Endothelial cell of umbilical vein (primary cell): Measurements from ENCODE around the gene DNM2. TPM values are rescaled to one million over a fixed set of nuclear protein-coding genes. Genes with fewer than 3 reads are reported as not detected.

ENCODE experiments used
- BruUV-seq: library from RNA; stranded (reverse); fragments of 400-500 nt; replicated peaks from 2 replicates; lab custom pipeline; 2021; lab: Mats Ljungman, UMichigan
- CTCF ChIA-PET: fragments of 300-600, 350-600 bp; sonication (Branson Sonifier 250); formaldehyde crosslinking; loops from one replicate; lab custom pipeline; 2021; ENCODE audit warnings: antibody characterized with exemption, inconsistent platforms; lab: Charles Lee
- POLR2A ChIA-PET: fragments of 300-600, 350-600 bp; sonication (Branson Sonifier 250); formaldehyde crosslinking; loops from one replicate; lab custom pipeline; 2021; ENCODE audit warnings: antibody characterized with exemption, inconsistent platforms; lab: Charles Lee
- DNase-seq: peaks from one replicate; pipeline ENCODE4 v3.0.0-alpha.2; 2011; ENCODE audit warnings: low read depth, low spot score
- FAIRE-seq: peaks from 2 replicates; lab custom pipeline; 2011; peaks lifted over from hg19 to GRCh38; lab: Jason Lieb, UNC
- H2AFZ ChIP-seq: 2 replicates; pipeline ENCODE4 v1.6.0; 2012; ENCODE audit warnings: low read depth, low read length, control low read depth, inconsistent platforms
- H3K27ac ChIP-seq: 2 replicates; pipeline ENCODE4 v1.5.1; 2011; ENCODE audit warnings: low read depth, mild to moderate bottlenecking, control low read depth, low read length, moderate library complexity; ENCODE audit not compliant: insufficient read depth
- H3K27me3 ChIP-seq, 2 experiments: 2 replicates each; pipeline versions ENCODE4 v1.6.0 to v1.6.1; 2011; ENCODE audit warnings: low read length in 2 of 2, mixed read lengths in 1 of 2; ENCODE audit not compliant: control insufficient read depth in 2 of 2, insufficient read depth in 2 of 2
- H3K36me3 ChIP-seq, 2 experiments: 2 replicates in 1 of 2; 3 replicates in 1 of 2; pipeline ENCODE4 v1.5.1; 2011; ENCODE audit warnings: low read length in 2 of 2, mild to moderate bottlenecking in 1 of 2, moderate library complexity in 1 of 2; ENCODE audit not compliant: control insufficient read depth in 2 of 2, insufficient read depth in 2 of 2; ENCODE audit errors: extremely low read depth in 1 of 2
- H3K4me1 ChIP-seq: 3 replicates; pipeline ENCODE4 v1.5.1; 2011; ENCODE audit warnings: mild to moderate bottlenecking, low read length; ENCODE audit not compliant: control insufficient read depth, insufficient read depth; ENCODE audit errors: extremely low read depth
- H3K4me2 ChIP-seq: 2 replicates; pipeline ENCODE4 v1.6.1; 2011; ENCODE audit warnings: low read length, control low read depth, mixed read lengths; ENCODE audit not compliant: insufficient read depth
- H3K4me3 ChIP-seq, 3 experiments: fragments of 200-600 bp in 1 of 3; sonication (generic), shearing (Covaris generic) in 1 of 3; replicated peaks in 1 of 3; 2 replicates each; pipeline ENCODE4 v1.5.1; 2011 to 2016; ENCODE audit warnings: control low read depth in 3 of 3, low read length in 3 of 3, mild to moderate bottlenecking in 2 of 3, inconsistent platforms in 1 of 3, low read depth in 1 of 3, moderate library complexity in 1 of 3; ENCODE audit not compliant: insufficient read depth in 1 of 3
- H3K79me2 ChIP-seq: 2 replicates; pipeline ENCODE4 v1.6.0; 2012; ENCODE audit warnings: low read length, inconsistent platforms; ENCODE audit not compliant: control insufficient read depth, insufficient read depth
- H3K9ac ChIP-seq: replicated peaks from 2 replicates; pipeline ENCODE3; 2011; ENCODE audit warnings: low read length, control low read depth; ENCODE audit not compliant: insufficient read depth; ENCODE audit errors: extremely low read depth
- H3K9me1 ChIP-seq: replicated peaks from 3 replicates; pipeline ENCODE4 v1.6.0; 2011; ENCODE audit warnings: mild to moderate bottlenecking, low read length; ENCODE audit not compliant: control insufficient read depth, insufficient read depth; ENCODE audit errors: extremely low read depth
- H3K9me3 ChIP-seq: replicated peaks from 2 replicates; pipeline ENCODE4 v1.5.1; 2012; ENCODE audit warnings: low read length, inconsistent platforms; ENCODE audit not compliant: control insufficient read depth, insufficient read depth
- H4K20me1 ChIP-seq: replicated peaks from 2 replicates; pipeline ENCODE3; 2011; ENCODE audit warnings: mild to moderate bottlenecking, low read length; ENCODE audit not compliant: control insufficient read depth, insufficient read depth; ENCODE audit errors: extremely low read depth
- CTCF ChIP-seq, 2 donors: IDR thresholded peaks; 1 replicate in 1 of 2; 2 replicates in 1 of 2; pipeline ENCODE4 v1.5.1; 2011; ENCODE audit warnings: low read length in 2 of 2, mild to moderate bottlenecking in 2 of 2, moderate library complexity in 2 of 2, control low read depth in 1 of 2, inconsistent platforms in 1 of 2, low read depth in 1 of 2; ENCODE audit not compliant: insufficient read depth in 1 of 2; ENCODE audit errors: extremely low read depth in 1 of 2
- EZH2 ChIP-seq: IDR thresholded peaks from 2 replicates; pipeline ENCODE4 v1.6.1; 2012; ENCODE audit warnings: borderline replicate concordance, low read depth, mild to moderate bottlenecking, moderate library complexity, low read length, inconsistent platforms; ENCODE audit not compliant: severe bottlenecking
- FOS ChIP-seq: IDR thresholded peaks from 2 replicates; pipeline ENCODE4 v1.6.1; 2011; ENCODE audit warnings: mild to moderate bottlenecking, low read length, moderate library complexity, borderline replicate concordance; ENCODE audit not compliant: insufficient read depth
- GATA2 ChIP-seq: IDR thresholded peaks from 2 replicates; pipeline ENCODE4 v1.7.0; 2011; ENCODE audit warnings: low read depth, mild to moderate bottlenecking, moderate library complexity, mixed read lengths, low read length; ENCODE audit not compliant: insufficient read length, insufficient read depth
- JUN ChIP-seq: IDR thresholded peaks from 2 replicates; pipeline ENCODE4 v1.6.1; 2011; ENCODE audit warnings: borderline replicate concordance, low read depth; ENCODE audit not compliant: insufficient read length, insufficient read depth
- MAX ChIP-seq: IDR thresholded peaks from 2 replicates; pipeline ENCODE4 v1.6.1; 2011; ENCODE audit not compliant: insufficient read depth, insufficient read length
- MYC ChIP-seq: IDR thresholded peaks from one replicate; pipeline ENCODE4 v1.6.1; 2011; ENCODE audit warnings: mild to moderate bottlenecking, low read depth, low read length
- POLR2A ChIP-seq: IDR thresholded peaks from 2 replicates; pipeline ENCODE4 v1.6.1; 2012; ENCODE audit warnings: low read depth, mild to moderate bottlenecking, control low read depth, low read length
- POLR2AphosphoS5 ChIP-seq: IDR thresholded peaks from 2 replicates; pipeline ENCODE4 v1.6.1; 2012; ENCODE audit warnings: low read depth, mild to moderate bottlenecking, control low read depth, low read length, moderate library complexity; ENCODE audit not compliant: insufficient read depth
- dilution Hi-C: fragments of 300-500 bp; cut with MboI; formaldehyde crosslinking; loops from one replicate; pipeline ENCODE4 v1.15.0; 2019; ENCODE audit warnings: low sequenced_read_pairs; ENCODE audit not compliant: extremely low pct_ligation_motif_present
- intact Hi-C: fragments of 100-400 bp; cut with micrococcal nuclease; formaldehyde crosslinking; loops from one replicate; pipeline ENCODE4 v1.10.0; 2022
- polyA plus RNA-seq, 4 experiments: library from polyadenylated mRNA; depleted of rRNA in 3 of 4; stranded (reverse) in 3 of 4; unstranded in 1 of 4; fragments of >200 nt; gene quantifications; 2 replicates each; pipeline versions ENCODE4 v1.2.1 to v1.2.3, GENCODE V29; 2011 to 2012; ENCODE audit warnings: missing spikeins in 1 of 4
- total RNA-seq: library from RNA; stranded (reverse); gene quantifications from 2 replicates; pipeline ENCODE4 v1.2.3, GENCODE V29; 2021

Gene DNM2
- total and polyA plus RNA-seq, 2 donors (not counting 3 experiments of a cell fraction or from before 2014, with no cell fraction given): 81.8 to 175 TPM

- H3K4me3 ChIP-seq: no peak overlapping the region
- H3K9me3 ChIP-seq: no peaks in the 10 kb centered on the region
- peaks cover 93% of the 10 kb centered on the region for H3K79me2 ChIP-seq
- FAIRE-seq: no peak
- H3K4me1 ChIP-seq: no peaks in the 10 kb centered on the region
- H3K9me1 ChIP-seq: no peaks in the 10 kb centered on the region
- H4K20me1 ChIP-seq: peaks cover 3% of the 10 kb centered on the region
- dilution Hi-C loops: no loop called here
- ChIA-PET CTCF (no interaction called here), POLR2A (no interaction called here)
- BruUV-seq: no TSS peak
- no peak overlapping the region for H3K27ac ChIP-seq
- H3K4me2 ChIP-seq: no peak overlapping the region
- no peak overlapping the region for H2AFZ ChIP-seq
- DNase-seq: no peak
- H3K27me3 ChIP-seq: no peaks in the 10 kb centered on the region
- H3K36me3 ChIP-seq: peaks cover 0 to 1% of the 10 kb centered on the region in 2 experiments
- intact Hi-C loops: no loop called here
- no peak overlapping the region for H3K9ac ChIP-seq
- TF ChIP-seq GATA2: no peak
- no peak for TF ChIP-seq EZH2
- no peak for TF ChIP-seq MAX
- TF ChIP-seq JUN: no peak
- TF ChIP-seq POLR2AphosphoS5: no peak
- TF ChIP-seq POLR2A: no peak
- TF ChIP-seq FOS: no peak
- TF ChIP-seq MYC: no peak
- TF ChIP-seq CTCF (IDR thresholded peaks at IDR 0.05; ENCODE audit: extremely low read depth in 1 of 2, insufficient read depth in 1 of 2, low read depth in 1 of 2, low read length in 2 of 2): no peak
Measured at GRCh38 chr19:10726268-10726667, 8.4 kb downstream of the DNM2 start.
